ENCODE data around the gene TSEN54.

TSEN54 gene

GRCh38 chr17:75526555-75527270 lies 10.4 kb downstream of the TSEN54 start:
- TF ChIP-seq RAD21 (IDR thresholded peaks at IDR 0.05; ENCODE audit: low read depth) (no peak), NFIC (IDR thresholded peaks at IDR 0.05) (0 out of 2 replicates have a peak, but pooled peaks have one; percentile 2)

GRCh38 chr17:75530837-75531720 lies 14.8 kb downstream of the TSEN54 start:
- TF ChIP-seq YY1 (IDR thresholded peaks at IDR 0.05; ENCODE audit: low read depth): 0 out of 2 replicates have a peak, but pooled peaks have one; percentile 4
- no peak for TF ChIP-seq NFIC (IDR thresholded peaks at IDR 0.05)
- no peak for TF ChIP-seq REST (IDR thresholded peaks at IDR 0.05; ENCODE audit: low read depth)
- peak; percentile 24; the same call in 1 of the 2 replicates for TF ChIP-seq TEAD4 (IDR thresholded peaks at IDR 0.05)

- TF ChIP-seq TAF1 (IDR thresholded peaks at IDR 0.05; ENCODE audit: low read depth) (no peak), TEAD4 (IDR thresholded peaks at IDR 0.05) (peak; percentile 59; the same call in 1 of the 2 replicates)
Measured at GRCh38 chr17:75531721-75532072, 15.4 kb downstream of the TSEN54 start.

- no peak for TF ChIP-seq CEBPB (IDR thresholded peaks at IDR 0.05)
- TF ChIP-seq ZBTB7A (IDR thresholded peaks at IDR 0.05; ENCODE audit: low read depth): no peak
- TF ChIP-seq RAD21 (IDR thresholded peaks at IDR 0.05; ENCODE audit: low read depth): no peak
Measured at GRCh38 chr17:75535119-75535537, 18.8 kb downstream of the TSEN54 start.

DNA sequence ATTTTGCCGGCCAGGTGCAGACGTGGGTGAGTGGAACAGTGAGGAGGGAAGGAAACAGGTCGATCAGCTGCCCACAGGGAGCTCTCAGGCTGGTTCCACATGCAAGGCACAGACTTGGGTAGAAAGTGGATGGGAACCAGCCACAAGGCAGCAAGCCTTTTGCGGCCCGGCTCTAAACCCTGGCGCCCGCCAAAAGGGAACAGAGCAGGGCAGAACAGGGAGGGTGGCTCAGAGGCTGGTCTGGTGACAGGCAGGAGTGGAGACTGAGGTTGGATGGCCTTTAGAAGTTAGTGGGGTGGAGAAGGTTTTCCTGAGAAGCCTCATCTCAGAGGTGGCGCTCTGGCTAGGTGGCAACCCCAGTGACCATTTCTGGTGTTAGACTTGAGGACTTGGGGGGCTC lies 19.5 kb downstream of the TSEN54 start:
- TF ChIP-seq, protein P1, sequence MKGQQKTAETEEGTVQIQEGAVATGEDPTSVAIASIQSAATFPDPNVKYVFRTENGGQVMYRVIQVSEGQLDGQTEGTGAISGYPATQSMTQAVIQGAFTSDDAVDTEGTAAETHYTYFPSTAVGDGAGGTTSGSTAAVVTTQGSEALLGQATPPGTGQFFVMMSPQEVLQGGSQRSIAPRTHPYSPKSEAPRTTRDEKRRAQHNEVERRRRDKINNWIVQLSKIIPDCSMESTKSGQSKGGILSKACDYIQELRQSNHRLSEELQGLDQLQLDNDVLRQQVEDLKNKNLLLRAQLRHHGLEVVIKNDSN (IDR thresholded peaks at IDR 0.05): no peak
- TF ChIP-seq RAD21 (IDR thresholded peaks at IDR 0.05; ENCODE audit: low read depth): no peak
- no peak for TF ChIP-seq CEBPB (IDR thresholded peaks at IDR 0.05)

DNA sequence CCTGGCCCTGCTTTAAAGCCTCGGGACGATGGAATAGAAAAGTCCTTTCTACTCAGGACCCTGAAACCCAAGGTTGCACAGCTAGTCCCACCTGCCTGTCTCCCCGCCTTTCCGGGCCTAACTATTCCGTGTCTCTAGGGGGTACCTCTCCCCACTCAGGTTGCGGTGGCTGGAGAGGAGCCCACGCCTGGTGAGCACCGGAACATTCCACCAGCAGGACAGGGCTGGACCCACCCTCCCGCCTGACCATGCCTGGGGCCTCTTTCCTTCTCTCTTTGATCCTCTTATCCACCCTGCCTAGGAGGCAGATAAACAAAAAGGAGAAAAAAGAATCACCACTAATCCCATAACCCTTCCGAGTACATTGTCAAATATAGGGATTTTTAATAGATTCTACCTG lies 20.0 kb downstream of the TSEN54 start:
- TF ChIP-seq REST (IDR thresholded peaks at IDR 0.05; ENCODE audit: low read depth): no peak
- no peak for TF ChIP-seq CREB1 (IDR thresholded peaks at IDR 0.05; ENCODE audit: low read depth)
- no peak for TF ChIP-seq TAF1 (IDR thresholded peaks at IDR 0.05; ENCODE audit: low read depth)
- TF ChIP-seq RAD21 (IDR thresholded peaks at IDR 0.05; ENCODE audit: low read depth): no peak
- no peak for TF ChIP-seq EGR1 (IDR thresholded peaks at IDR 0.05)
- no peak for TF ChIP-seq YY1 (IDR thresholded peaks at IDR 0.05; ENCODE audit: low read depth)
- no peak for TF ChIP-seq TCF12 (IDR thresholded peaks at IDR 0.05; ENCODE audit: low read depth)
- TF ChIP-seq NFIC (IDR thresholded peaks at IDR 0.05): no peak
- no peak for TF ChIP-seq MAX (IDR thresholded peaks at IDR 0.05)
- no peak for TF ChIP-seq CEBPB (IDR thresholded peaks at IDR 0.05)
- TF ChIP-seq, protein P1 (IDR thresholded peaks at IDR 0.05): no peak
- TF ChIP-seq FOXM1 (IDR thresholded peaks at IDR 0.05; ENCODE audit: borderline replicate concordance, low read depth): no peak
- TF ChIP-seq EP300 (IDR thresholded peaks at IDR 0.05; ENCODE audit: borderline replicate concordance): no peak
- TF ChIP-seq TEAD4 (IDR thresholded peaks at IDR 0.05): no peak
- no peak for TF ChIP-seq ZBTB7A (IDR thresholded peaks at IDR 0.05; ENCODE audit: low read depth)

All from Ishikawa (cell line).